Mesothelial cell of epicardium (in vitro differentiated cells): ENCODE results near the gene TNNI2. TPM values are rescaled to one million over a fixed set of nuclear protein-coding genes. Genes with fewer than 3 reads are reported as not detected.
"Not testable (repeated sequence)": the region's sequence is repeated elsewhere in the genome, so short reads cannot be mapped to it uniquely, and the experiment has no call there.

ENCODE experiments used
- DNase-seq, 2 experiments: peaks; one replicate each; pipeline ENCODE4 v3.0.0; 2021; ENCODE audit warnings: low spot score in 2 of 2; ENCODE audit not compliant: unreplicated experiment in 2 of 2
- H3K27ac Mint-ChIP-seq: 2 replicates; pipeline ENCODE4 v1.8.0; 2021; ENCODE audit warnings: mixed read lengths
- H3K27me3 Mint-ChIP-seq: 2 replicates; pipeline ENCODE4 v1.8.0; 2021; ENCODE audit warnings: low read depth, mixed read lengths
- H3K36me3 Mint-ChIP-seq: 2 replicates; pipeline ENCODE4 v1.8.0; 2021; ENCODE audit warnings: mixed read lengths
- H3K4me1 Mint-ChIP-seq: 2 replicates; pipeline ENCODE4 v1.8.0; 2021; ENCODE audit warnings: mixed read lengths
- H3K4me3 Mint-ChIP-seq: 2 replicates; pipeline ENCODE4 v1.8.0; 2021; ENCODE audit warnings: mild to moderate bottlenecking, moderate library complexity, mixed read lengths
- H3K9me3 Mint-ChIP-seq: 2 replicates; pipeline ENCODE4 v1.8.0; 2021; ENCODE audit warnings: mixed read lengths
- total RNA-seq: library from RNA; stranded (reverse); gene quantifications from 3 replicates; pipeline ENCODE4 v1.2.1, GENCODE V29; 2021
- TF ChIP-seq, protein P1 (sequence below): fragments of 200-600 bp; sonication (generic); IDR thresholded peaks from one replicate; pipeline ENCODE4 v1.5.0; 2021; ENCODE audit warnings: antibody characterized with exemption; ENCODE audit not compliant: unreplicated experiment

Gene TNNI2
- total RNA-seq, 1 donor from 2014 or later, result 1.3 TPM

DNA sequence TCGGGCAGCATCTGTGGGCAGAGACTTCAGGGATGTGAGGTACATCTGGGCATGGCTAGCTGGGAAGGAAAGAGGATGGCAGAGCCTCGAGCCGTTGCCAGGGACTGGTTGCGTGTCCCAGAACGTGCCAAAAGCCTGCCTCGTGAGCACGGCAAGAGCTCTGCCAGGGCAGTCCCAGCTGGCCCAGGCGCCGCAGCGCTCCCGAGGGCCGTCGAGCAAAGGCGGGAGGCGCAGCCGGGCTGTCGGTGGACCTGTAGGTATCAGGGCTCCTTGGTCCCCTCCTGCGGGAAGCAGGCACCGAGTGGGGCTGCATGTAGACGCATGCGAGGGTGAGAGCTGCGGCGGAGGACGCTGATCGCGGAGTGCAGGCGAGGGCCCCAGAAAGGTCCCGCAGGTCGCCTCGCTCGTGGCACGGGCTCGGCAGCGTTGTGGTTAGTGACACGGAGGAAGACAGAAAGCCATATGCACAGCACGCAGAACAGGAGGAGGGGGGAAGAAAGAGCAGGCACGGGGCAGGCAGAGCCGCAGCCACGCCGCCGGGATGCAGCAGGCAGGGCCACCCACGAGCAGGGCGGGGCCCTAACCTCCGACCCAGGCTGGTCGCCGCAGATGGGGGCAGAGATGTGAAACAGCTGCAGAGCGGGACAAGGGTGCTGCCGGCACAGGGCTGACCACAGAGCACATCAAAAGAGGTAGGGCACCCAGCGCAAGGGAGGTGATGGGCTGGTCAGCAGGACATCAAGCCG, 32.1 kb downstream of the TNNI2 start:
- TF ChIP-seq, protein P1, sequence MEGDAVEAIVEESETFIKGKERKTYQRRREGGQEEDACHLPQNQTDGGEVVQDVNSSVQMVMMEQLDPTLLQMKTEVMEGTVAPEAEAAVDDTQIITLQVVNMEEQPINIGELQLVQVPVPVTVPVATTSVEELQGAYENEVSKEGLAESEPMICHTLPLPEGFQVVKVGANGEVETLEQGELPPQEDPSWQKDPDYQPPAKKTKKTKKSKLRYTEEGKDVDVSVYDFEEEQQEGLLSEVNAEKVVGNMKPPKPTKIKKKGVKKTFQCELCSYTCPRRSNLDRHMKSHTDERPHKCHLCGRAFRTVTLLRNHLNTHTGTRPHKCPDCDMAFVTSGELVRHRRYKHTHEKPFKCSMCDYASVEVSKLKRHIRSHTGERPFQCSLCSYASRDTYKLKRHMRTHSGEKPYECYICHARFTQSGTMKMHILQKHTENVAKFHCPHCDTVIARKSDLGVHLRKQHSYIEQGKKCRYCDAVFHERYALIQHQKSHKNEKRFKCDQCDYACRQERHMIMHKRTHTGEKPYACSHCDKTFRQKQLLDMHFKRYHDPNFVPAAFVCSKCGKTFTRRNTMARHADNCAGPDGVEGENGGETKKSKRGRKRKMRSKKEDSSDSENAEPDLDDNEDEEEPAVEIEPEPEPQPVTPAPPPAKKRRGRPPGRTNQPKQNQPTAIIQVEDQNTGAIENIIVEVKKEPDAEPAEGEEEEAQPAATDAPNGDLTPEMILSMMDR, result no peak
- H3K9me3 Mint-ChIP-seq, result no peaks in the 10 kb centered on the region
- peaks cover 7% of the 10 kb centered on the region for H3K4me1 Mint-ChIP-seq
- no peak for DNase-seq
- H3K4me3 Mint-ChIP-seq, result no peak overlapping the region
- no peak overlapping the region for H3K27ac Mint-ChIP-seq
- no peaks in the 10 kb centered on the region for H3K36me3 Mint-ChIP-seq
- peaks cover 17% of the 10 kb centered on the region for H3K27me3 Mint-ChIP-seq

DNA sequence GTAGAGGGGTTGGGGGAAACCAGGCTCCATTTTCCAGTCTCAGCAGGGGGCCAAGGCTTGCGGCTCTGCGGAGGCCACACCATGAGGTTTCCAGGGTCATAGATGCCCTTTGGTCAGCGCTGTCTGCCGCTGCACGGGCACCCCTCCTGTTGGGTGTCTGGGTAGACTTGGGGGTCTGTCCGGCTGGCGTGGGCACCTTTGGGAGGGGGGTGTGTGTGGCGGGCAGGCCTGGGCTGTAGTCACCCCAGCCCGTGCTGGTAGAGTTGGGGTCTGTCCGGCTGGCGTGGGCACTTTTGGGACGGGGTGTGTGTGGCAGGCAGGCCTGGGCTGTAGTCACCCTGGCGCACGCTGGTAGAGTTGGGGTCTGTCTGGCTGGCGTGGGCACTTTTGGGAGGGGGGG, 32.8 kb downstream of the TNNI2 start:
- Mint-ChIP-seq H3K4me3 (no peak overlapping the region), H3K36me3 (no peaks in the 10 kb centered on the region), H3K9me3 (no peaks in the 10 kb centered on the region), H3K27ac (no peak overlapping the region), H3K4me1 (peaks cover 12% of the 10 kb centered on the region), H3K27me3 (peaks cover 17% of the 10 kb centered on the region)
- TF ChIP-seq, protein P1, result no peak
- no peak for DNase-seq

DNA sequence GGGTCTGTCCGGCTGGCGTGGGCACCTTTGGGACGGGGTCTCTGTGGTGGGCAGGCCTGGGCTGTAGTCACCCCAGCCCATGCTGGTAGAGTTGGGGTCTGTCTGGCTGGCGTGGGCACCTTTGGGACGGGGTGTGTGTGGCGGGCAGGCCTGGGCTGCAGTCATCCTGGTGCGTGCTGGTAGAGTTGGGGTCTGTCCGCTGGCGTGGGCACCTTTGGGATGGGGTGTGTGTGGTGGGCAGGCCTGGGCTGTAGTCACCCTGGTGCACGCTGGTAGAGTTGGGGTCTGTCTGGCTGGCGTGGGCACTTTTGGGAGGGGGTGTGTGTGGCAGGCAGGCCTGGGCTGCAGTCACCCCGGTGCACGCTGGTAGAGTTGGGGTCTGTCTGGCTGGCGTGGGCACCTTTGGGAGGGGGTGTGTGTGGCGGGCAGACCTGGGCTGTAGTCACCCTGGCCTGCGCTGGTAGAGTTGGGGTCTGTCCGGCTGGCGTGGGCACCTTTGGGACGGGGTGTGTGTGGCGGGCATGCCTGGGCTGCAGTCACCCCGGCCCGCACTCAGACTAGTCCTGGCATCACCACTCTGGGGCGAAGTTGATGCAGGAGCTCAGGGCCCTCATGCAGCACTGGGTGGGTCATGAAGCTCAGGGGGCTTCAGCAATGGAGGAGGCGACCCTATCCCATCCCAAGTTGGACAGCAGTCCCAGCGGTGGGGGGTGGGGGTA, 33.6 kb downstream of the TNNI2 start:
- TF ChIP-seq, protein P1, result no peak
- Mint-ChIP-seq H3K36me3 (no peaks in the 10 kb centered on the region), H3K4me3 (no peak overlapping the region), H3K4me1 (peaks cover 18% of the 10 kb centered on the region), H3K27ac (no peak overlapping the region), H3K27me3 (peaks cover 17% of the 10 kb centered on the region), H3K9me3 (no peaks in the 10 kb centered on the region)
- no peak for DNase-seq

GRCh38 chr11:1873048-1873812, 34.4 kb downstream of the TNNI2 start:
- Mint-ChIP-seq H3K9me3 (no peaks in the 10 kb centered on the region), H3K27me3 (peaks cover 17% of the 10 kb centered on the region), H3K27ac (peak overlapping the region; percentile 87), H3K4me1 (peaks cover 23% of the 10 kb centered on the region), H3K36me3 (no peaks in the 10 kb centered on the region), H3K4me3 (no peak overlapping the region)
- DNase-seq, result no peak
- TF ChIP-seq, protein P1, result no peak

DNA sequence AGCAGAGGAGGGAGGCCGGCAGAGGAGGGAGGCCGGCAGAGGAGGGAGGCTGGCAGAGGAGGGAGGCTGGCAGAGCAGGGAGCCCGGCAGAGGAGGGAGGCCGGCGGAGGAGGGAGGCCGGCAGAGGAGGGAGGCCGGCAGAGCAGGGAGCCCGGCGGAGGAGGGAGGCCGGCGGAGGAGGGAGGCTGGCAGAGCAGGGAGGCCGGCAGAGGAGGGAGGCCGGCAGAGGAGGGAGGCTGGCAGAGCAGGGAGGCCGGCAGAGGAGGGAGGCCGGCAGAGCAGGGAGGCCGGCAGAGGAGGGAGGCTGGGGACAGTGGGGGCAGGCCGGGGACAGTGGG, 35.0 kb downstream of the TNNI2 start:
- not testable (repeated sequence) for H3K9me3 Mint-ChIP-seq, H3K36me3 Mint-ChIP-seq, DNase-seq, H3K4me3 Mint-ChIP-seq
- H3K27ac Mint-ChIP-seq, result peak overlapping the region; percentile 87
- H3K4me1 Mint-ChIP-seq, result peaks cover 23% of the 10 kb centered on the region
- H3K27me3 Mint-ChIP-seq, result peaks cover 17% of the 10 kb centered on the region

- not testable (repeated sequence) for H3K27ac Mint-ChIP-seq, H3K36me3 Mint-ChIP-seq, H3K9me3 Mint-ChIP-seq, DNase-seq, H3K4me3 Mint-ChIP-seq
- Mint-ChIP-seq H3K27me3 (peaks cover 11% of the 10 kb centered on the region), H3K4me1 (peaks cover 23% of the 10 kb centered on the region)
These were observed 35.8 kb downstream of the TNNI2 start for GRCh38 chr11:1874441-1875092.
